Esophagus squamous epithelium (tissue), 4 donors: Measurements from ENCODE around the gene FAHD2B.
"Not testable (repeated sequence)": the region's sequence is repeated elsewhere in the genome, so short reads cannot be mapped to it uniquely, and the experiment has no call there.

Experiments used
- POLR2A ChIP-seq, 4 donors: fragments of 450-650 bp; IDR thresholded peaks; one replicate each; pipeline ENCODE4 v1.6.1; 2017; ENCODE audit warnings: antibody characterized with exemption in 4 of 4, mild to moderate bottlenecking in 4 of 4, moderate library complexity in 3 of 4
- TF ChIP-seq, protein P1 (sequence below), 6 experiments: fragments of 450-650 bp in 4 of 6; fragments of 200-600 bp in 2 of 6; sonication (generic) in 2 of 6; IDR thresholded peaks; one replicate each; pipeline ENCODE4 v1.5.1; 2016 to 2019; ENCODE audit warnings: antibody characterized with exemption in 6 of 6, mild to moderate bottlenecking in 4 of 6, moderate library complexity in 4 of 6

DNA sequence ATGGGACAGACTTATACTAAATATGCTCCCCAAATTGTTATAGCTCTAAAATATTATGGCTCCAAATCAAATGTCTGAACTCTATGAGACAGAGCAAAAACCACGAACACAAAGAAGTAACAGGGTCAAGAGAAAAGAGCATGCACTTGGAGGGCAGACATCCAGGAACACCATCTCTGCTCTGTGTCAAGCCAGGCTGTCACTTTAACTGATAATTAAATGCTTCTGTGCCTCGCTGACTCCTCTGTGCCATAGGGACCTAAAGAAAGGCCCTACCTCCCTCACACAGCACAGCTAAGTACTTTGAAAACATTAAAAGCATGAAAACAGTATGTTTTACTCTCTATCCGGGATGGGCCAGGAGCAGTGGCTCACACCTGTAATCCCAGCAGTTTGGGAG, 23.8 kb downstream of the FAHD2B start:
- TF ChIP-seq, protein P1, sequence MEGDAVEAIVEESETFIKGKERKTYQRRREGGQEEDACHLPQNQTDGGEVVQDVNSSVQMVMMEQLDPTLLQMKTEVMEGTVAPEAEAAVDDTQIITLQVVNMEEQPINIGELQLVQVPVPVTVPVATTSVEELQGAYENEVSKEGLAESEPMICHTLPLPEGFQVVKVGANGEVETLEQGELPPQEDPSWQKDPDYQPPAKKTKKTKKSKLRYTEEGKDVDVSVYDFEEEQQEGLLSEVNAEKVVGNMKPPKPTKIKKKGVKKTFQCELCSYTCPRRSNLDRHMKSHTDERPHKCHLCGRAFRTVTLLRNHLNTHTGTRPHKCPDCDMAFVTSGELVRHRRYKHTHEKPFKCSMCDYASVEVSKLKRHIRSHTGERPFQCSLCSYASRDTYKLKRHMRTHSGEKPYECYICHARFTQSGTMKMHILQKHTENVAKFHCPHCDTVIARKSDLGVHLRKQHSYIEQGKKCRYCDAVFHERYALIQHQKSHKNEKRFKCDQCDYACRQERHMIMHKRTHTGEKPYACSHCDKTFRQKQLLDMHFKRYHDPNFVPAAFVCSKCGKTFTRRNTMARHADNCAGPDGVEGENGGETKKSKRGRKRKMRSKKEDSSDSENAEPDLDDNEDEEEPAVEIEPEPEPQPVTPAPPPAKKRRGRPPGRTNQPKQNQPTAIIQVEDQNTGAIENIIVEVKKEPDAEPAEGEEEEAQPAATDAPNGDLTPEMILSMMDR (IDR thresholded peaks at IDR 0.05) = not testable (repeated sequence)
- TF ChIP-seq POLR2A (IDR thresholded peaks at IDR 0.05) = not testable (repeated sequence)
